ENCODE measurements around the gene SKOR1.

The SKOR1 gene

GRCh38 chr15:67832897-67833709, 7.8 kb downstream of the SKOR1 start:
- no peak for DNase-seq (ENCODE audit: low read depth)

GRCh38 chr15:67833710-67834511, 8.6 kb downstream of the SKOR1 start:
- no peak for DNase-seq (ENCODE audit: low read depth)

- no peak for DNase-seq (ENCODE audit: low read depth)
Observed at GRCh38 chr15:67834581-67835296, 9.4 kb downstream of the SKOR1 start.

GRCh38 chr15:67835297-67836133, 10.2 kb downstream of the SKOR1 start:
- DNase-seq (ENCODE audit: low read depth): no peak

GRCh38 chr15:67836134-67836455, 10.8 kb downstream of the SKOR1 start:
- no peak for DNase-seq (ENCODE audit: low read depth)

GRCh38 chr15:67836477-67836876, 11.2 kb downstream of the SKOR1 start:
- DNase-seq (ENCODE audit: low read depth): no peak

- no peak for DNase-seq (ENCODE audit: low read depth)
Observed at GRCh38 chr15:67836955-67837354, 11.6 kb downstream of the SKOR1 start.

GRCh38 chr15:67838789-67839332, 13.6 kb downstream of the SKOR1 start:
- DNase-seq (ENCODE audit: low read depth): no peak

GRCh38 chr15:67839499-67839928, 14.2 kb downstream of the SKOR1 start:
- no peak for DNase-seq (ENCODE audit: low read depth)

GRCh38 chr15:67839929-67840748, 14.8 kb downstream of the SKOR1 start, which contains the start of gene RNU6-1:
RNU6-1 (minus strand) TSS chr15:67840045.
- DNase-seq (ENCODE audit: low read depth): peak; percentile 65

GRCh38 chr15:67840749-67841512, 15.6 kb downstream of the SKOR1 start:
- no peak for DNase-seq (ENCODE audit: low read depth)

GRCh38 chr15:67841513-67841762, 16.1 kb downstream of the SKOR1 start:
- DNase-seq (ENCODE audit: low read depth): no peak

GRCh38 chr15:67843092-67843501, 17.8 kb downstream of the SKOR1 start:
- DNase-seq (ENCODE audit: low read depth): no peak

GRCh38 chr15:67843571-67844387, 18.5 kb downstream of the SKOR1 start:
- DNase-seq (ENCODE audit: low read depth): no peak

GRCh38 chr15:67845974-67846373, 20.7 kb downstream of the SKOR1 start:
- no peak for DNase-seq (ENCODE audit: low read depth)

- no peak for DNase-seq (ENCODE audit: low read depth)
Observed at GRCh38 chr15:67849538-67849937, 24.2 kb downstream of the SKOR1 start.

- no peak for DNase-seq (ENCODE audit: low read depth)
Observed at GRCh38 chr15:67850336-67850735, 25.0 kb downstream of the SKOR1 start.

- DNase-seq (ENCODE audit: low read depth): no peak
Observed at GRCh38 chr15:67850994-67851571, 25.8 kb downstream of the SKOR1 start.

GRCh38 chr15:67852418-67852817, 27.1 kb downstream of the SKOR1 start:
- no peak for DNase-seq (ENCODE audit: low read depth)
